ENCODE measurements around the gene WWOX.

GRCh38 chr16:78405833-78406232 is 306.4 kb downstream of the WWOX start:
- TF ChIP-seq FOSL1 (IDR thresholded peaks at IDR 0.05; ENCODE audit: insufficient read depth, low read depth, low read length): no peak
- TF ChIP-seq SP1 (IDR thresholded peaks at IDR 0.05; ENCODE audit: low read depth, low read length): no peak
- TF ChIP-seq POU5F1 (IDR thresholded peaks at IDR 0.05; ENCODE audit: low read depth, low read length): no peak
- no peak for TF ChIP-seq SUZ12 (IDR thresholded peaks at IDR 0.05; ENCODE audit: low read length)
- TF ChIP-seq, protein P1, sequence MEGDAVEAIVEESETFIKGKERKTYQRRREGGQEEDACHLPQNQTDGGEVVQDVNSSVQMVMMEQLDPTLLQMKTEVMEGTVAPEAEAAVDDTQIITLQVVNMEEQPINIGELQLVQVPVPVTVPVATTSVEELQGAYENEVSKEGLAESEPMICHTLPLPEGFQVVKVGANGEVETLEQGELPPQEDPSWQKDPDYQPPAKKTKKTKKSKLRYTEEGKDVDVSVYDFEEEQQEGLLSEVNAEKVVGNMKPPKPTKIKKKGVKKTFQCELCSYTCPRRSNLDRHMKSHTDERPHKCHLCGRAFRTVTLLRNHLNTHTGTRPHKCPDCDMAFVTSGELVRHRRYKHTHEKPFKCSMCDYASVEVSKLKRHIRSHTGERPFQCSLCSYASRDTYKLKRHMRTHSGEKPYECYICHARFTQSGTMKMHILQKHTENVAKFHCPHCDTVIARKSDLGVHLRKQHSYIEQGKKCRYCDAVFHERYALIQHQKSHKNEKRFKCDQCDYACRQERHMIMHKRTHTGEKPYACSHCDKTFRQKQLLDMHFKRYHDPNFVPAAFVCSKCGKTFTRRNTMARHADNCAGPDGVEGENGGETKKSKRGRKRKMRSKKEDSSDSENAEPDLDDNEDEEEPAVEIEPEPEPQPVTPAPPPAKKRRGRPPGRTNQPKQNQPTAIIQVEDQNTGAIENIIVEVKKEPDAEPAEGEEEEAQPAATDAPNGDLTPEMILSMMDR (IDR thresholded peaks at IDR 0.05; ENCODE audit: control extremely low read depth in 1 of 3, insufficient read depth in 1 of 3, low read depth in 1 of 3, low read length in 3 of 3): no peak
- TF ChIP-seq CREB1 (IDR thresholded peaks at IDR 0.05): no peak
- TF ChIP-seq, protein P2, sequence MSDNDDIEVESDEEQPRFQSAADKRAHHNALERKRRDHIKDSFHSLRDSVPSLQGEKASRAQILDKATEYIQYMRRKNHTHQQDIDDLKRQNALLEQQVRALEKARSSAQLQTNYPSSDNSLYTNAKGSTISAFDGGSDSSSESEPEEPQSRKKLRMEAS (IDR thresholded peaks at IDR 0.05): no peak
- no peak for TF ChIP-seq RAD21 (IDR thresholded peaks at IDR 0.05 in 1 of 2, conservative IDR thresholded peaks at IDR 0.05 in 1 of 2; ENCODE audit: low read depth in 2 of 2, low read length in 2 of 2)
- TF ChIP-seq RNF2 (IDR thresholded peaks at IDR 0.05; ENCODE audit: borderline replicate concordance, low read depth, low read length, missing control alignments, poor library complexity, severe bottlenecking): no peak
- TF ChIP-seq KDM1A (IDR thresholded peaks at IDR 0.05; ENCODE audit: borderline replicate concordance, low read length): no peak
- no peak for TF ChIP-seq CHD2 (IDR thresholded peaks at IDR 0.05; ENCODE audit: low read length)
- no peak for TF ChIP-seq SIN3A (conservative IDR thresholded peaks at IDR 0.05 in 1 of 2, IDR thresholded peaks at IDR 0.05 in 1 of 2; ENCODE audit: low read depth in 1 of 2, low read length in 2 of 2)

Data from H1 (cell line).